SU-DHL-6 (cell line): ENCODE results near the gene TMTC1.

Source experiments
- H2AFZ ChIP-seq: fragments of 200-600 bp; sonication (generic); 2 replicates; pipeline ENCODE4 v1.6.1; 2014; ENCODE audit warnings: low read depth, mild to moderate bottlenecking, moderate library complexity, mixed read lengths, antibody characterized with exemption, low read length; ENCODE audit not compliant: severe bottlenecking
- H3F3A ChIP-seq: fragments of 200-600 bp; shearing (Covaris generic); 2 replicates; pipeline ENCODE4 v1.6.0; 2016; ENCODE audit warnings: antibody characterized with exemption, mild to moderate bottlenecking; ENCODE audit not compliant: insufficient read depth
- H3K27ac ChIP-seq: fragments of 200-600 bp; sonication (generic); 2 replicates; pipeline ENCODE4 v1.5.1; 2016; ENCODE audit warnings: low read depth, mild to moderate bottlenecking, low read length, moderate library complexity, mixed read lengths
- H3K27me3 ChIP-seq: fragments of 200-600 bp; sonication (generic), shearing (Covaris generic); 2 replicates; pipeline ENCODE4 v1.6.0; 2014; ENCODE audit warnings: mild to moderate bottlenecking, low read length
- H3K36me3 ChIP-seq: fragments of 200-600 bp; sonication (generic); 2 replicates; pipeline ENCODE4 v1.6.1; 2014; ENCODE audit warnings: mild to moderate bottlenecking, low read length, mixed read lengths
- H3K4me2 ChIP-seq: fragments of 300-600, 200-600 bp; shearing (Covaris generic), sonication (generic); 2 replicates; pipeline ENCODE4 v1.6.0; 2014; ENCODE audit warnings: low read length, low read depth, mild to moderate bottlenecking; ENCODE audit not compliant: poor library complexity, severe bottlenecking
- H3K4me3 ChIP-seq: fragments of 200-600 bp; sonication (generic); 2 replicates; pipeline ENCODE4 v1.5.1; 2014; ENCODE audit warnings: antibody characterized with exemption, low read length, mild to moderate bottlenecking, mixed read lengths; ENCODE audit not compliant: insufficient read depth, poor library complexity, severe bottlenecking
- H3K79me2 ChIP-seq: fragments of 200-600 bp; sonication (generic); 2 replicates; pipeline ENCODE4 v1.6.1; 2014; ENCODE audit warnings: mild to moderate bottlenecking, low read length, moderate library complexity; ENCODE audit not compliant: insufficient read depth
- H3K9ac ChIP-seq: fragments of 200-600 bp; sonication (generic); 2 replicates; pipeline ENCODE4 v1.7.0; 2014; ENCODE audit warnings: mild to moderate bottlenecking, low read length
- H3K9me2 ChIP-seq: fragments of 200-600 bp; sonication (generic); replicated peaks from 2 replicates; pipeline ENCODE4 v1.6.1; 2014; ENCODE audit warnings: low read length; ENCODE audit not compliant: insufficient read depth
- H3K9me3 ChIP-seq: fragments of 200-600 bp; sonication (generic); 2 replicates; pipeline ENCODE4 v1.6.1; 2014; ENCODE audit warnings: low read length, mixed read lengths; ENCODE audit not compliant: insufficient read depth
- H4K20me1 ChIP-seq: fragments of 200-600 bp; sonication (generic); 2 replicates; pipeline ENCODE4 v1.6.1; 2014; ENCODE audit warnings: low read depth, mild to moderate bottlenecking, antibody characterized with exemption, low read length, moderate library complexity, mixed read lengths
- CTCF ChIP-seq: fragments of 200-600 bp; sonication (generic); IDR thresholded peaks from one replicate; pipeline ENCODE4 v1.5.1; 2017; ENCODE audit warnings: antibody characterized with exemption, mild to moderate bottlenecking, low read length, moderate library complexity; ENCODE audit not compliant: insufficient read depth, poor library complexity, severe bottlenecking
- EZH2phosphoT487 ChIP-seq: fragments of 200-600 bp; sonication (generic), shearing (Covaris generic); conservative IDR thresholded peaks from 2 replicates; pipeline ENCODE4 v1.6.1; 2018; ENCODE audit warnings: mild to moderate bottlenecking, antibody characterized with exemption, low read length, moderate library complexity, mixed read lengths

TMTC1 gene

GRCh38 chr12:29608581-29608980, 175.2 kb downstream of the TMTC1 start:
- H3K9me3 ChIP-seq = no peaks in the 10 kb centered on the region
- H3F3A ChIP-seq = no peaks in the 10 kb centered on the region
- H3K9me2 ChIP-seq = no peaks in the 10 kb centered on the region
- H3K4me2 ChIP-seq = no peak overlapping the region
- no peaks in the 10 kb centered on the region for H4K20me1 ChIP-seq
- H3K9ac ChIP-seq = no peak overlapping the region
- no peaks in the 10 kb centered on the region for H3K36me3 ChIP-seq
- H3K79me2 ChIP-seq = no peaks in the 10 kb centered on the region
- H3K4me3 ChIP-seq = no peak overlapping the region
- TF ChIP-seq EZH2phosphoT487 (no peak), CTCF (no peak)
- H3K27me3 ChIP-seq = no peaks in the 10 kb centered on the region
- H3K27ac ChIP-seq = no peak overlapping the region
- H2AFZ ChIP-seq = no peak overlapping the region

GRCh38 chr12:29599381-29599780, 184.4 kb downstream of the TMTC1 start:
- H3K36me3 ChIP-seq = no peaks in the 10 kb centered on the region
- H3K9me2 ChIP-seq = no peaks in the 10 kb centered on the region
- H3K9me3 ChIP-seq = no peaks in the 10 kb centered on the region
- H2AFZ ChIP-seq = no peak overlapping the region
- no peaks in the 10 kb centered on the region for H3K27me3 ChIP-seq
- H4K20me1 ChIP-seq = no peaks in the 10 kb centered on the region
- no peak overlapping the region for H3K27ac ChIP-seq
- no peak for TF ChIP-seq EZH2phosphoT487
- TF ChIP-seq CTCF = no peak
- no peaks in the 10 kb centered on the region for H3F3A ChIP-seq
- no peak overlapping the region for H3K4me3 ChIP-seq
- H3K79me2 ChIP-seq = no peaks in the 10 kb centered on the region
- no peak overlapping the region for H3K4me2 ChIP-seq
- no peak overlapping the region for H3K9ac ChIP-seq

GRCh38 chr12:29595071-29595755, 188.5 kb downstream of the TMTC1 start:
- Histone ChIP-seq H3K9me3 (no peaks in the 10 kb centered on the region), H4K20me1 (no peaks in the 10 kb centered on the region), H3K9me2 (no peaks in the 10 kb centered on the region), H3K27me3 (no peaks in the 10 kb centered on the region), H3K4me2 (no peak overlapping the region), H3K79me2 (no peaks in the 10 kb centered on the region), H3K4me3 (no peak overlapping the region), H2AFZ (no peak overlapping the region), H3K9ac (no peak overlapping the region), H3K27ac (no peak overlapping the region), H3F3A (no peaks in the 10 kb centered on the region), H3K36me3 (no peaks in the 10 kb centered on the region)
- TF ChIP-seq EZH2phosphoT487 = no peak
- TF ChIP-seq CTCF = no peak
